ENCODE results near the gene SLC9A9.

Gene SLC9A9

GRCh38 chr3:143263852-143264513 is 584.3 kb downstream of the SLC9A9 start:
- H3K4me1 ChIP-seq (ENCODE audit: low read length): peaks cover 11% of the 10 kb centered on the region
- no peaks in the 10 kb centered on the region for H4K20me1 ChIP-seq (ENCODE audit: insufficient read depth, low read length)
- no peak for TF ChIP-seq EZH2phosphoT487 (IDR thresholded peaks at IDR 0.05; ENCODE audit: low read depth)
- TF ChIP-seq, protein P1, sequence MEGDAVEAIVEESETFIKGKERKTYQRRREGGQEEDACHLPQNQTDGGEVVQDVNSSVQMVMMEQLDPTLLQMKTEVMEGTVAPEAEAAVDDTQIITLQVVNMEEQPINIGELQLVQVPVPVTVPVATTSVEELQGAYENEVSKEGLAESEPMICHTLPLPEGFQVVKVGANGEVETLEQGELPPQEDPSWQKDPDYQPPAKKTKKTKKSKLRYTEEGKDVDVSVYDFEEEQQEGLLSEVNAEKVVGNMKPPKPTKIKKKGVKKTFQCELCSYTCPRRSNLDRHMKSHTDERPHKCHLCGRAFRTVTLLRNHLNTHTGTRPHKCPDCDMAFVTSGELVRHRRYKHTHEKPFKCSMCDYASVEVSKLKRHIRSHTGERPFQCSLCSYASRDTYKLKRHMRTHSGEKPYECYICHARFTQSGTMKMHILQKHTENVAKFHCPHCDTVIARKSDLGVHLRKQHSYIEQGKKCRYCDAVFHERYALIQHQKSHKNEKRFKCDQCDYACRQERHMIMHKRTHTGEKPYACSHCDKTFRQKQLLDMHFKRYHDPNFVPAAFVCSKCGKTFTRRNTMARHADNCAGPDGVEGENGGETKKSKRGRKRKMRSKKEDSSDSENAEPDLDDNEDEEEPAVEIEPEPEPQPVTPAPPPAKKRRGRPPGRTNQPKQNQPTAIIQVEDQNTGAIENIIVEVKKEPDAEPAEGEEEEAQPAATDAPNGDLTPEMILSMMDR (IDR thresholded peaks at IDR 0.05; ENCODE audit: low read depth, low read length): no peak
- no peak overlapping the region for H2AFZ ChIP-seq (ENCODE audit: low read depth, low read length)
- H3K4me3 ChIP-seq (ENCODE audit: low read length): no peak overlapping the region
- no peak overlapping the region for H3K9ac ChIP-seq (ENCODE audit: low read length)
- H3K36me3 ChIP-seq (replicated peaks; ENCODE audit: low read depth, low read length): no peaks in the 10 kb centered on the region
- H3K27ac ChIP-seq (ENCODE audit: low read length): no peak overlapping the region
- H3K27me3 ChIP-seq (ENCODE audit: low read depth, low read length): no peaks in the 10 kb centered on the region
- no peaks in the 10 kb centered on the region for H3K9me3 ChIP-seq (ENCODE audit: insufficient read depth, low read length)
- H3K79me2 ChIP-seq (ENCODE audit: low read length): no peaks in the 10 kb centered on the region
- H3K4me2 ChIP-seq (ENCODE audit: low read length): no peak overlapping the region

GRCh38 chr3:143261848-143262247 is 586.4 kb downstream of the SLC9A9 start:
- Histone ChIP-seq H3K9me3 (ENCODE audit: insufficient read depth, low read length) (no peaks in the 10 kb centered on the region), H4K20me1 (ENCODE audit: insufficient read depth, low read length) (no peaks in the 10 kb centered on the region), H3K4me3 (ENCODE audit: low read length) (no peak overlapping the region), H3K27ac (ENCODE audit: low read length) (no peak overlapping the region), H2AFZ (ENCODE audit: low read depth, low read length) (no peak overlapping the region), H3K4me1 (ENCODE audit: low read length) (peaks cover 7% of the 10 kb centered on the region), H3K79me2 (ENCODE audit: low read length) (no peaks in the 10 kb centered on the region), H3K36me3 (replicated peaks; ENCODE audit: low read depth, low read length) (no peaks in the 10 kb centered on the region), H3K9ac (ENCODE audit: low read length) (no peak overlapping the region), H3K4me2 (ENCODE audit: low read length) (no peak overlapping the region), H3K27me3 (ENCODE audit: low read depth, low read length) (no peaks in the 10 kb centered on the region)
- TF ChIP-seq, protein P1 (IDR thresholded peaks at IDR 0.05; ENCODE audit: low read depth, low read length): no peak
- TF ChIP-seq EZH2phosphoT487 (IDR thresholded peaks at IDR 0.05; ENCODE audit: low read depth): no peak

DNA sequence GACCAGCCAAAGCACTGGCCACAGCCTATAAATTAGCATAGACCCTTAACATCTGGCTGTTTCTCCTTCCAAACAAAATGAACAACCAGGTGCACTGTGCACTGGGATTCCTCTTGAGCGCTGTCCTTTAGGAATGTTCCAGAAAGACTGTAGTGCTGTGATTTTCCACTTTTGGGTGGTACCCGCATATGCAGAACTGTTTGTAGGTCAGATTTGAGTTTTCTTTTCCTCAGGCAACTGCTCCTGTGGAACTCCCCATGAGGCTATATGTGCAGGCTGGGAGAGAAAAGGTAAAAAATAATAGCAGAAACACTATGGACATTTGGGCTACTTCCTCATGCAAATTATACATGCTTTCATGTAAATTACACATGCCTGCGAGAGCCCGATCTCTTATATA is 589.6 kb downstream of the SLC9A9 start:
- Histone ChIP-seq H4K20me1 (ENCODE audit: insufficient read depth, low read length) (no peaks in the 10 kb centered on the region), H3K4me3 (ENCODE audit: low read length) (no peak overlapping the region), H3K27me3 (ENCODE audit: low read depth, low read length) (no peaks in the 10 kb centered on the region), H3K36me3 (replicated peaks; ENCODE audit: low read depth, low read length) (no peaks in the 10 kb centered on the region), H3K27ac (ENCODE audit: low read length) (no peak overlapping the region), H3K9ac (ENCODE audit: low read length) (no peak overlapping the region), H3K9me3 (ENCODE audit: insufficient read depth, low read length) (no peaks in the 10 kb centered on the region), H2AFZ (ENCODE audit: low read depth, low read length) (no peak overlapping the region), H3K79me2 (ENCODE audit: low read length) (no peaks in the 10 kb centered on the region), H3K4me1 (ENCODE audit: low read length) (peaks cover 1% of the 10 kb centered on the region), H3K4me2 (ENCODE audit: low read length) (no peak overlapping the region)
- TF ChIP-seq, protein P1 (IDR thresholded peaks at IDR 0.05; ENCODE audit: low read depth, low read length): no peak
- TF ChIP-seq EZH2phosphoT487 (IDR thresholded peaks at IDR 0.05; ENCODE audit: low read depth): no peak

GRCh38 chr3:143256416-143256815 is 591.9 kb downstream of the SLC9A9 start:
- Histone ChIP-seq H3K27ac (ENCODE audit: low read length) (no peak overlapping the region), H3K9me3 (ENCODE audit: insufficient read depth, low read length) (no peaks in the 10 kb centered on the region), H3K4me3 (ENCODE audit: low read length) (no peak overlapping the region), H3K36me3 (replicated peaks; ENCODE audit: low read depth, low read length) (no peaks in the 10 kb centered on the region), H2AFZ (ENCODE audit: low read depth, low read length) (no peak overlapping the region), H3K9ac (ENCODE audit: low read length) (no peak overlapping the region), H4K20me1 (ENCODE audit: insufficient read depth, low read length) (no peaks in the 10 kb centered on the region), H3K4me1 (ENCODE audit: low read length) (no peaks in the 10 kb centered on the region), H3K79me2 (ENCODE audit: low read length) (no peaks in the 10 kb centered on the region), H3K4me2 (ENCODE audit: low read length) (no peak overlapping the region), H3K27me3 (ENCODE audit: low read depth, low read length) (no peaks in the 10 kb centered on the region)
- TF ChIP-seq, protein P1 (IDR thresholded peaks at IDR 0.05; ENCODE audit: low read depth, low read length): no peak
- no peak for TF ChIP-seq EZH2phosphoT487 (IDR thresholded peaks at IDR 0.05; ENCODE audit: low read depth)
